WI38 (cell line): ENCODE data around the gene CEP78.

Experiments
- H3K4me3 ChIP-seq: 2 replicates; pipeline ENCODE4 v1.5.1; 2011; ENCODE audit warnings: low read depth, mild to moderate bottlenecking, control low read depth, low read length
- TF ChIP-seq, protein P1 (sequence below): IDR thresholded peaks from 2 replicates; pipeline ENCODE4 v1.5.1; 2012; ENCODE audit warnings: low read depth, mild to moderate bottlenecking, control low read depth, low read length

CEP78 gene

DNA sequence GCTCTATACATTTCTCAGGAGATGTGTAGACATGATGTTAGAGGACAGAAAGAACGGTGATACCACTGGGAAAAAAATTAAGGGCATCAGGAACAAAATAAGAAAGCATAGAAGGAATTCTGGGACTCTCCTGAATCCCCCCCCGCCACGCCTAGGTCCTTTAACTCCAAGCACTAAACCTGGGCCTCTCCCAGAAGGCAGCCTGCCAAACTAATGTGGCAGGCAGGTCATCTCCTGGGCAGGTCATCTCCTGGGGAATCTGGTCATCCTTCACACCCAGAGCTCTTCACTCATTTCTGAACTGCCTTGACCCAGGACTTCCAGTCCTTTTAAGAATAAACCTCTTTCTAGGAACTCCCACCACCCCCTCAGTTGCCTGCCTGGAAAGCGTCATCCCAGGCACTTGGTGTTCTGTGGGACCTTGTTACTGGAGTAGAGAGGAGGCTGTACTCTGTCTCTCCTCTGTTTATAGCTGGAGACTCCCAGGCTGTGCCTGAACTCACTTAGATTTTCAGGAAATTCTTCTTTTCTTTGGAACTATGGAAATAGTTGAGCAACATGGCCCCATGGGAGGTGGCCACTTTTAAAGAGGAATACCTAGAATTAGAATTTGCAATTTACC is 85.1 kb downstream of the CEP78 start:
- H3K4me3 ChIP-seq = no peak overlapping the region
- TF ChIP-seq, protein P1, sequence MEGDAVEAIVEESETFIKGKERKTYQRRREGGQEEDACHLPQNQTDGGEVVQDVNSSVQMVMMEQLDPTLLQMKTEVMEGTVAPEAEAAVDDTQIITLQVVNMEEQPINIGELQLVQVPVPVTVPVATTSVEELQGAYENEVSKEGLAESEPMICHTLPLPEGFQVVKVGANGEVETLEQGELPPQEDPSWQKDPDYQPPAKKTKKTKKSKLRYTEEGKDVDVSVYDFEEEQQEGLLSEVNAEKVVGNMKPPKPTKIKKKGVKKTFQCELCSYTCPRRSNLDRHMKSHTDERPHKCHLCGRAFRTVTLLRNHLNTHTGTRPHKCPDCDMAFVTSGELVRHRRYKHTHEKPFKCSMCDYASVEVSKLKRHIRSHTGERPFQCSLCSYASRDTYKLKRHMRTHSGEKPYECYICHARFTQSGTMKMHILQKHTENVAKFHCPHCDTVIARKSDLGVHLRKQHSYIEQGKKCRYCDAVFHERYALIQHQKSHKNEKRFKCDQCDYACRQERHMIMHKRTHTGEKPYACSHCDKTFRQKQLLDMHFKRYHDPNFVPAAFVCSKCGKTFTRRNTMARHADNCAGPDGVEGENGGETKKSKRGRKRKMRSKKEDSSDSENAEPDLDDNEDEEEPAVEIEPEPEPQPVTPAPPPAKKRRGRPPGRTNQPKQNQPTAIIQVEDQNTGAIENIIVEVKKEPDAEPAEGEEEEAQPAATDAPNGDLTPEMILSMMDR = no peak

DNA sequence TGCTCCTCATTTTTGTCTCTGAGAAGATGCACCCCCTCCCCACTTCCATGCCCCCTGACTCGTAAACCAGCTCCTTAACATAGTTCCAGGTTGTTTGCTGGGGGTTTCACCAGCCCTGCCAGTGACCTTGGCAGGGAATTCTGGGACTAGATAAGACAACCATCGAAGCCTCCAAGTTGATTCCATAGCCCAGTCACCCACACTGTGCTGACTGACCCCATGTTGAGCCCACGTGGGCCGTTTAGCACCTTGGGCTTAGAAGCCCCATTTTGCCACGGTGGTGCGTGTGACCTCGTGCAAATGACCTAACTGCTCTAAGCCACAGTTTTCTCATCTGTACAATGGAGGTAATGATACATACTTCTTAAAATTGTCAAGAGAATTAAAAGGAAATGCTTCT is 85.6 kb downstream of the CEP78 start:
- H3K4me3 ChIP-seq = no peak overlapping the region
- TF ChIP-seq, protein P1 = no peak

DNA sequence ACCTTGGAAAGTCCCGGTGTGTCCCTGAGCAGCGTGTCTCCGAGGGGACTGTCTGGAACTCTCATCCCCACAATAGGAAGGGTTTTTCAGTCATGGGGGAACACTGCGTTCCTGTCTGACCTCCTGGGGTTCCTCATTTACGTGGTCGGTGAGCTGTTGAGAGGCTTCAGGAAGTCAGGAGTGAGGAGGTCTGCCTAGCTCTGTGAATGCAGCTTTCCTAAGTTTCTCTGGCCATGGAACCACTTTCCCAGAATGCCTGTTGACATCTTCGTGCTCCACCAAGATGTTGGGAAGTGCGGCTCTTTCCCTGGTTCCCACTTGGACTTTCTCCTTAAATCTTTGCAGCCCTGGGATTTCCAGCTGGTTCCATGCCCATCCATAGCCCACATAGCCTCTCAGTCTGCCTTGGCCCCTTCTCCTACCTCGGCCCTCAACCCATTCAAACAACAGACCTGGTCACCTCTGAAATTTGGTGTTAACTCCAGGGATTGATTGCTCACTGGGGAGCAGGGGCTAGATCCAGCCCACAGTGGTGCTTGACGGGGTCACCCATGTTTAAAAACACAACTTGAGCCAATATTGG is 88.3 kb downstream of the CEP78 start:
- H3K4me3 ChIP-seq = no peak overlapping the region
- TF ChIP-seq, protein P1 = no peak

DNA sequence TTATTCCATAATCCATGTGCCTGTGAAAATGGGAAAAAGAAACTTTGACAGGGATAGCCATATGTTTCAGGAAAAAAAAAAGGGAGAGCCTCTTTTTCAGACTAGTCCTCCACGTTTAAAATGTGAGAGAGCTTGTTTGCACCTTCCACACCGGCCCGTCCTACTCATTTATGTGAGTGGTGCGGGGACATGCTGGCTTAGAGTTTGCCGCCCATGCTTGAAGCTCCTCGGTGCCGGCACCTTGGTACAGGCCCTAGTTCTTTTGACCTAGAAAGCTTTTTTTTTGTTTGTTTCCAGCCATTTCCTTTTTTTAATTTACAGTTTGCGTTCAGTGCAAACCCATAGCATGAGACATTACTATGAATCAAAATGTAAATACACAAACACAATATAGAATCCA is 88.8 kb downstream of the CEP78 start:
- no peak overlapping the region for H3K4me3 ChIP-seq
- TF ChIP-seq, protein P1 = no peak

DNA sequence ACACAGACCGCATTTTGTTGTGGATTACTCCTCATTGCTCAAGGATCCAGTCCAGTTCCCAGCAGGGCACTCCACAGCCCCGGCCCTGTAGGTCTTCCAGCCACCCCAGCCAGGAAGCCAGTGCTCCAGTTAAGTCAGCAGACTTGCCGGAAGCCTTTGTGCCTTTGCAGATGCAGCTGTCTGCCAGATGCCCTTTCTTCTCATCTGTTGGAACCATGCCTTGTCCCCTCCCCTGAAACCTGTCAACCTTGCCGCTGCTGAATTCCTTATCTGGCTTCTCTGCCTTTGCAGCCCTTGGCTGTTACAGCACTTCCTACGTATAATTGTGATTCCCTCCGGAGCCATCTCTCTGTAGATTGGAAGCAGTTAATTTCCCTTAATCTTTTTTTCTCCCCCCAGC is 89.5 kb downstream of the CEP78 start:
- TF ChIP-seq, protein P1 = no peak
- H3K4me3 ChIP-seq = no peak overlapping the region

GRCh38 chr9:78325846-78326360 is 90.0 kb downstream of the CEP78 start:
- no peak overlapping the region for H3K4me3 ChIP-seq
- TF ChIP-seq, protein P1 = no peak

- TF ChIP-seq, protein P1 = no peak
- no peak overlapping the region for H3K4me3 ChIP-seq
Observed at GRCh38 chr9:78326564-78326963, 90.7 kb downstream of the CEP78 start.
